OCI-LY7 (cell line): Measurements from ENCODE around the gene ZNF132. TPM values are rescaled to one million over a fixed set of nuclear protein-coding genes. Genes with fewer than 3 reads are reported as not detected.

Source experiments
- BruUV-seq: library from RNA; stranded (reverse); fragments of 400-500 nt; replicated peaks from 2 replicates; lab custom pipeline; 2021; lab: Mats Ljungman, UMichigan
- CTCF ChIA-PET: fragments of 300-600 bp; sonication (Branson Sonifier 250); formaldehyde crosslinking; loops from one replicate; lab custom pipeline; 2022; ENCODE audit warnings: antibody characterized with exemption; ENCODE audit not compliant: unreplicated experiment; lab: Charles Lee
- POLR2A ChIA-PET: fragments of 300-600 bp; sonication (Branson Sonifier 250); formaldehyde crosslinking; loops from one replicate; lab custom pipeline; 2022; ENCODE audit warnings: antibody characterized with exemption; lab: Charles Lee
- DNase-seq: peaks from one replicate; pipeline ENCODE4 v3.0.0-alpha.2; 2015; ENCODE audit warnings: low spot score
- H2AFZ ChIP-seq: fragments of 200-600 bp; sonication (generic), shearing (Covaris generic); 2 replicates; pipeline ENCODE4 v1.6.1; 2014; ENCODE audit warnings: mild to moderate bottlenecking, antibody characterized with exemption, low read length, moderate library complexity
- H3K27ac ChIP-seq: fragments of 200-600 bp; sonication (generic); 2 replicates; pipeline ENCODE4 v1.5.1; 2014; ENCODE audit warnings: mixed run types, low read depth, mild to moderate bottlenecking, moderate library complexity, low read length, inconsistent platforms; ENCODE audit not compliant: poor library complexity, severe bottlenecking
- H3K36me3 ChIP-seq: fragments of 200-600 bp; sonication (generic); 2 replicates; pipeline ENCODE4 v1.6.1; 2014; ENCODE audit warnings: mild to moderate bottlenecking, antibody characterized with exemption, low read length, moderate library complexity, mixed read lengths; ENCODE audit not compliant: insufficient read depth
- H3K4me1 ChIP-seq: fragments of 200-600 bp; sonication (generic); 2 replicates; pipeline ENCODE4 v1.5.1; 2014; ENCODE audit warnings: mild to moderate bottlenecking, low read length; ENCODE audit not compliant: insufficient read depth, poor library complexity, severe bottlenecking
- H3K4me2 ChIP-seq: fragments of 200-600 bp; sonication (generic); 2 replicates; pipeline ENCODE4 v1.6.1; 2014; ENCODE audit warnings: mild to moderate bottlenecking, low read length
- H3K4me3 ChIP-seq: fragments of 200-600 bp; sonication (generic); 2 replicates; pipeline ENCODE4 v1.5.1; 2014; ENCODE audit warnings: mild to moderate bottlenecking, low read depth, low read length; ENCODE audit not compliant: poor library complexity, severe bottlenecking
- H3K79me2 ChIP-seq: fragments of 200-600 bp; sonication (generic); 2 replicates; pipeline ENCODE4 v1.6.1; 2016; ENCODE audit warnings: low read depth, mild to moderate bottlenecking, low read length, moderate library complexity, mixed read lengths; ENCODE audit not compliant: insufficient read depth
- H3K9me2 ChIP-seq: fragments of 200-600 bp; sonication (generic); 2 replicates; pipeline ENCODE4 v1.6.1; 2016; ENCODE audit warnings: mild to moderate bottlenecking, low read length, mixed read lengths; ENCODE audit not compliant: insufficient read depth
- H3K9me3 ChIP-seq: fragments of 200-600 bp; sonication (generic); 2 replicates; pipeline ENCODE4 v1.6.1; 2014; ENCODE audit warnings: mild to moderate bottlenecking, mixed run types, low read length, mixed read lengths
- H4K20me1 ChIP-seq: fragments of 200-600 bp; sonication (generic); 2 replicates; pipeline ENCODE4 v1.6.1; 2014; ENCODE audit warnings: mild to moderate bottlenecking, antibody characterized with exemption, low read length, moderate library complexity, mixed read lengths; ENCODE audit not compliant: insufficient read depth
- CTCF ChIP-seq: fragments of 200-600 bp; sonication (generic); conservative IDR thresholded peaks from 2 replicates; pipeline ENCODE4 v1.5.1; 2014; ENCODE audit warnings: mild to moderate bottlenecking, antibody characterized with exemption, low read length, moderate library complexity, mixed read lengths
- EZH2phosphoT487 ChIP-seq: fragments of 200-600 bp; sonication (generic); IDR thresholded peaks from 2 replicates; pipeline ENCODE4 v1.6.1; 2018; ENCODE audit warnings: low read depth, borderline replicate concordance, mild to moderate bottlenecking, mixed run types, antibody characterized with exemption, low read length, moderate library complexity, mixed read lengths
- intact Hi-C: fragments of 100-400 bp; cut with micrococcal nuclease; formaldehyde crosslinking; loops from one replicate; pipeline ENCODE4 v1.10.0; 2022; ENCODE audit not compliant: unreplicated experiment
- total RNA-seq, 2 experiments: library from RNA; depleted of rRNA in 1 of 2; stranded (reverse); fragments of >200 nt in 1 of 2; shearing (Covaris generic) in 1 of 2; gene quantifications; 2 replicates each; pipeline ENCODE4 v1.2.3, GENCODE V29; 2014 to 2022

The ZNF132 gene
- total RNA-seq, 2 experiments from 2014 or later: not detected

- peaks cover 17% of the 10 kb centered on the region for H3K36me3 ChIP-seq
- no TSS peak for BruUV-seq
- no peak for DNase-seq
- CTCF ChIA-PET: no interaction called here
- no peaks in the 10 kb centered on the region for H3K79me2 ChIP-seq
- no peaks in the 10 kb centered on the region for H3K9me3 ChIP-seq
- intact Hi-C loops: no loop called here
- H3K4me3 ChIP-seq: peak overlapping the region; percentile 33
- POLR2A ChIA-PET: no interaction called here
- H3K27ac ChIP-seq: no peak overlapping the region
- no peak overlapping the region for H2AFZ ChIP-seq
- no peaks in the 10 kb centered on the region for H4K20me1 ChIP-seq
- peak overlapping the region; percentile 53 for H3K4me2 ChIP-seq
- H3K4me1 ChIP-seq: peaks cover 12% of the 10 kb centered on the region
- no peaks in the 10 kb centered on the region for H3K9me2 ChIP-seq
- TF ChIP-seq CTCF (no peak), EZH2phosphoT487 (no peak)
Measured at GRCh38 chr19:58400316-58400915, 39.5 kb downstream of the ZNF132 start.

- Histone ChIP-seq H3K79me2 (no peaks in the 10 kb centered on the region), H3K4me3 (no peak overlapping the region), H3K27ac (no peak overlapping the region), H3K9me3 (no peaks in the 10 kb centered on the region), H3K4me2 (no peak overlapping the region), H3K9me2 (no peaks in the 10 kb centered on the region), H3K36me3 (peaks cover 22% of the 10 kb centered on the region), H2AFZ (no peak overlapping the region), H3K4me1 (peaks cover 12% of the 10 kb centered on the region), H4K20me1 (peaks cover under 1% of the 10 kb centered on the region; the same call in 1 of the 2 replicates)
- ChIA-PET POLR2A (no interaction called here), CTCF (no interaction called here)
- intact Hi-C loops: no loop called here
- DNase-seq: no peak
- no TSS peak for BruUV-seq
- no peak for TF ChIP-seq CTCF
- no peak for TF ChIP-seq EZH2phosphoT487
Measured at GRCh38 chr19:58399903-58400302, 40.0 kb downstream of the ZNF132 start.

- H3K9me2 ChIP-seq: no peaks in the 10 kb centered on the region
- no peak overlapping the region for H3K4me3 ChIP-seq
- CTCF ChIA-PET: no interaction called here
- BruUV-seq: no TSS peak
- no peaks in the 10 kb centered on the region for H3K9me3 ChIP-seq
- no peaks in the 10 kb centered on the region for H3K79me2 ChIP-seq
- no peak overlapping the region for H3K4me2 ChIP-seq
- H3K27ac ChIP-seq: no peak overlapping the region
- DNase-seq: no peak
- H4K20me1 ChIP-seq: peaks cover 3% of the 10 kb centered on the region; the same call in 1 of the 2 replicates
- no peak for TF ChIP-seq CTCF
- no peak for TF ChIP-seq EZH2phosphoT487
- H2AFZ ChIP-seq: no peak overlapping the region
- POLR2A ChIA-PET: no interaction called here
- H3K36me3 ChIP-seq: peaks cover 35% of the 10 kb centered on the region
- H3K4me1 ChIP-seq: peaks cover 12% of the 10 kb centered on the region
- intact Hi-C loops: no loop called here
Measured at GRCh38 chr19:58398545-58398944, 41.4 kb downstream of the ZNF132 start.
